ENCODE data around the gene PRM3. TPM values are rescaled to one million over a fixed set of nuclear protein-coding genes. Genes with fewer than 3 reads are reported as not detected.
A peak's percentile ranks its signal among the peaks of the same experiment; 100 is the strongest.

PRM3 gene
- total RNA-seq, 1 donor from 2014 or later = not detected

GRCh38 chr16:11310634-11310977 is 37.2 kb upstream of the PRM3 start:
- Mint-ChIP-seq H3K9me3 (no peaks in the 10 kb centered on the region), H3K4me1 (peaks cover 55% of the 10 kb centered on the region), H3K4me3 (peak overlapping the region; percentile 58), H3K27ac (peak overlapping the region; percentile 85), H3K36me3 (ENCODE audit: low read depth) (no peaks in the 10 kb centered on the region), H3K27me3 (no peaks in the 10 kb centered on the region)
- intact Hi-C loops (cut with micrococcal nuclease) = loop anchor here (1.0 to 2.0 kb wide), 2 partner anchors 18 to 46 kb away; no protein-coding TSS in a partner anchor
- DNase-seq = no peak

- H3K4me1 Mint-ChIP-seq = peaks cover 55% of the 10 kb centered on the region
- peak overlapping the region; percentile 51 for H3K27ac Mint-ChIP-seq
- peak overlapping the region; percentile 21 for H3K4me3 Mint-ChIP-seq
- H3K27me3 Mint-ChIP-seq = no peaks in the 10 kb centered on the region
- no peaks in the 10 kb centered on the region for H3K36me3 Mint-ChIP-seq (ENCODE audit: low read depth)
- no peak for DNase-seq
- no peaks in the 10 kb centered on the region for H3K9me3 Mint-ChIP-seq
- intact Hi-C loops (cut with micrococcal nuclease) = loop anchor here (1.0 to 2.0 kb wide), 2 partner anchors 18 to 45 kb away; no protein-coding TSS in a partner anchor
Measured at GRCh38 chr16:11309895-11310633, 36.6 kb upstream of the PRM3 start.

GRCh38 chr16:11308493-11309283 is 35.3 kb upstream of the PRM3 start:
- Mint-ChIP-seq H3K4me1 (peaks cover 44% of the 10 kb centered on the region), H3K36me3 (ENCODE audit: low read depth) (no peaks in the 10 kb centered on the region), H3K27me3 (no peaks in the 10 kb centered on the region), H3K27ac (no peak overlapping the region), H3K4me3 (no peak overlapping the region), H3K9me3 (no peaks in the 10 kb centered on the region)
- DNase-seq = no peak
- intact Hi-C loops (cut with micrococcal nuclease) = no loop called here

GRCh38 chr16:11307639-11308492 is 34.4 kb upstream of the PRM3 start:
- no peak overlapping the region for H3K27ac Mint-ChIP-seq
- H3K4me3 Mint-ChIP-seq = no peak overlapping the region
- DNase-seq = no peak
- H3K27me3 Mint-ChIP-seq = no peaks in the 10 kb centered on the region
- intact Hi-C loops (cut with micrococcal nuclease) = no loop called here
- H3K4me1 Mint-ChIP-seq = peaks cover 36% of the 10 kb centered on the region
- no peaks in the 10 kb centered on the region for H3K9me3 Mint-ChIP-seq
- H3K36me3 Mint-ChIP-seq (ENCODE audit: low read depth) = no peaks in the 10 kb centered on the region

GRCh38 chr16:11306997-11307638 is 33.7 kb upstream of the PRM3 start:
- intact Hi-C loops (cut with micrococcal nuclease) = no loop called here

GRCh38 chr16:11306381-11306780 is 33.0 kb upstream of the PRM3 start:
- DNase-seq = no peak
- Mint-ChIP-seq H3K4me3 (no peak overlapping the region), H3K27me3 (no peaks in the 10 kb centered on the region), H3K27ac (no peak overlapping the region), H3K4me1 (peaks cover 26% of the 10 kb centered on the region), H3K36me3 (ENCODE audit: low read depth) (no peaks in the 10 kb centered on the region), H3K9me3 (no peaks in the 10 kb centered on the region)
- intact Hi-C loops (cut with micrococcal nuclease) = no loop called here

More at GRCh38 chr16:11306997-11307638, 33.7 kb upstream of the PRM3 start:
- H3K4me3 Mint-ChIP-seq = no peak overlapping the region
- H3K27me3 Mint-ChIP-seq = no peaks in the 10 kb centered on the region
- peaks cover 29% of the 10 kb centered on the region for H3K4me1 Mint-ChIP-seq
- no peak overlapping the region for H3K27ac Mint-ChIP-seq
- H3K36me3 Mint-ChIP-seq (ENCODE audit: low read depth) = no peaks in the 10 kb centered on the region
- no peaks in the 10 kb centered on the region for H3K9me3 Mint-ChIP-seq
- DNase-seq = no peak

GRCh38 chr16:11303405-11304138 is 30.1 kb upstream of the PRM3 start:
- no peaks in the 10 kb centered on the region for H3K36me3 Mint-ChIP-seq (ENCODE audit: low read depth)
- no peaks in the 10 kb centered on the region for H3K27me3 Mint-ChIP-seq
- no peak overlapping the region for H3K4me3 Mint-ChIP-seq
- peaks cover 11% of the 10 kb centered on the region for H3K4me1 Mint-ChIP-seq
- no peaks in the 10 kb centered on the region for H3K9me3 Mint-ChIP-seq
- intact Hi-C loops (cut with micrococcal nuclease) = no loop called here
- H3K27ac Mint-ChIP-seq = no peak overlapping the region
- DNase-seq = no peak

- Mint-ChIP-seq H3K4me3 (no peak overlapping the region), H3K9me3 (no peaks in the 10 kb centered on the region), H3K27me3 (no peaks in the 10 kb centered on the region), H3K27ac (no peak overlapping the region), H3K4me1 (peaks cover 9% of the 10 kb centered on the region), H3K36me3 (ENCODE audit: low read depth) (no peaks in the 10 kb centered on the region)
- intact Hi-C loops (cut with micrococcal nuclease) = no loop called here
- no peak for DNase-seq
Measured at GRCh38 chr16:11302977-11303376, 29.5 kb upstream of the PRM3 start.

- Mint-ChIP-seq H3K27ac (peak overlapping the region; percentile 32), H3K9me3 (no peaks in the 10 kb centered on the region), H3K36me3 (ENCODE audit: low read depth) (no peaks in the 10 kb centered on the region), H3K4me1 (peaks cover 17% of the 10 kb centered on the region), H3K4me3 (no peak overlapping the region), H3K27me3 (no peaks in the 10 kb centered on the region)
- intact Hi-C loops (cut with micrococcal nuclease) = no loop called here
- DNase-seq = no peak
Measured at GRCh38 chr16:11301645-11302501, 28.4 kb upstream of the PRM3 start.

GRCh38 chr16:11300560-11300892 is 27.1 kb upstream of the PRM3 start:
- Mint-ChIP-seq H3K27ac (no peak overlapping the region), H3K36me3 (ENCODE audit: low read depth) (no peaks in the 10 kb centered on the region), H3K4me1 (peaks cover 22% of the 10 kb centered on the region), H3K4me3 (no peak overlapping the region), H3K9me3 (no peaks in the 10 kb centered on the region), H3K27me3 (no peaks in the 10 kb centered on the region)
- intact Hi-C loops (cut with micrococcal nuclease) = no loop called here
- DNase-seq = no peak

GRCh38 chr16:11299865-11300559 is 26.6 kb upstream of the PRM3 start:
- no peak for DNase-seq
- intact Hi-C loops (cut with micrococcal nuclease) = loop anchor here (5.0 kb wide), 1 partner anchor 38 kb away; no protein-coding TSS in a partner anchor
- Mint-ChIP-seq H3K9me3 (no peaks in the 10 kb centered on the region), H3K4me1 (peaks cover 25% of the 10 kb centered on the region), H3K27me3 (no peaks in the 10 kb centered on the region), H3K36me3 (ENCODE audit: low read depth) (no peaks in the 10 kb centered on the region), H3K4me3 (no peak overlapping the region), H3K27ac (no peak overlapping the region)
